SK-N-SH (cell line): ENCODE data around the gene B4GALNT2.

Source experiments
- CHD2 ChIP-seq: fragments of 150-350 bp; IDR thresholded peaks from 2 replicates; pipeline ENCODE4 v1.6.1; 2018; ENCODE audit warnings: low read length; ENCODE audit not compliant: partially characterized antibody
- EZH2phosphoT487 ChIP-seq: fragments of 200-600 bp; sonication (generic); IDR thresholded peaks from 2 replicates; pipeline ENCODE4 v1.6.1; 2017; ENCODE audit warnings: low read depth, mixed run types, mild to moderate bottlenecking, antibody characterized with exemption, moderate library complexity, borderline replicate concordance
- FOXJ3 ChIP-seq: sonication (generic); formaldehyde crosslinking; IDR thresholded peaks from 2 replicates; pipeline ENCODE4 v1.5.1; 2020; ENCODE audit warnings: mild to moderate bottlenecking, missing genetic modification reagents
- FOXM1 ChIP-seq: IDR thresholded peaks from 2 replicates; pipeline ENCODE4 v1.4.0; 2012; ENCODE audit warnings: low read depth, mild to moderate bottlenecking
- GATA2 ChIP-seq: sonication (generic); formaldehyde crosslinking; IDR thresholded peaks from 2 replicates; pipeline ENCODE4 v1.5.0; 2020; ENCODE audit warnings: mild to moderate bottlenecking, missing genetic modification reagents
- JUND ChIP-seq: IDR thresholded peaks from 2 replicates; pipeline ENCODE4 v1.4.0; 2012
- RCOR1 ChIP-seq: fragments of 150-350 bp; IDR thresholded peaks from 2 replicates; pipeline ENCODE4 v1.6.1; 2017; ENCODE audit warnings: antibody characterized with exemption, low read length
- TAF1 ChIP-seq: IDR thresholded peaks from 2 replicates; pipeline ENCODE4 v1.6.1; 2012; ENCODE audit warnings: low read depth, mild to moderate bottlenecking, low read length, moderate library complexity, borderline replicate concordance
- TCF12 ChIP-seq: IDR thresholded peaks from 2 replicates; pipeline ENCODE4 v1.4.0; 2012
- TEAD4 ChIP-seq: IDR thresholded peaks from 2 replicates; pipeline ENCODE4 v1.4.0; 2012; ENCODE audit warnings: mild to moderate bottlenecking, borderline replicate concordance; ENCODE audit not compliant: insufficient read depth
- YY1 ChIP-seq: IDR thresholded peaks from 2 replicates; pipeline ENCODE4 v1.4.0; 2012; ENCODE audit warnings: low read depth, mild to moderate bottlenecking
- TF ChIP-seq, protein P1 (sequence below): IDR thresholded peaks from 2 replicates; pipeline ENCODE4 v1.4.0; 2012; ENCODE audit warnings: low read depth, borderline replicate concordance
- TF ChIP-seq, protein P2 (sequence below): fragments of 200-600 bp; sonication (generic); IDR thresholded peaks from 2 replicates; pipeline ENCODE4 v1.6.1; 2017; ENCODE audit warnings: antibody characterized with exemption, mild to moderate bottlenecking, moderate library complexity

DNA sequence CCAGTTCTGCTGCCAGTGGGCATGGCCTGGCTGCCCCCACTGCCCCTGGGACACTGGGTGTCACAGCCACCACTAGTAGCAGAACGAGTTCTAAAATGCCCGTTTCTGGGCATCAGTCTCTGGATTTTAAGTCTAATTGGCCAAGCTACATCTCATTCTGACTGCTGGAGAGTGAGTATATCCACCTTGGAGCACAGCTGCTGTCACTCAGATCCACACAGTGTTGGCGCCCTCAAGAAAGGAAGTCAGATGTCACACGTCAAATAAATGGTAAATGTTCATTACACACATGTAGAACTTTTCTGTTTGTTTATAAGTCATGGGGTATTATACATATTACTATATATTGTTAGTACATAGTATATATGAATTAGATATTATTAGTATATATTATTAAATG, 58.4 kb downstream of the B4GALNT2 start:
- TF ChIP-seq FOXM1 (no peak), TAF1 (no peak), FOXJ3 (CRISPR knock-in tag) (no peak), EZH2phosphoT487 (no peak), TEAD4 (no peak), TCF12 (no peak), JUND (no peak), GATA2 (CRISPR knock-in tag) (no peak), CHD2 (no peak), YY1 (no peak), RCOR1 (no peak)
- TF ChIP-seq, protein P1, sequence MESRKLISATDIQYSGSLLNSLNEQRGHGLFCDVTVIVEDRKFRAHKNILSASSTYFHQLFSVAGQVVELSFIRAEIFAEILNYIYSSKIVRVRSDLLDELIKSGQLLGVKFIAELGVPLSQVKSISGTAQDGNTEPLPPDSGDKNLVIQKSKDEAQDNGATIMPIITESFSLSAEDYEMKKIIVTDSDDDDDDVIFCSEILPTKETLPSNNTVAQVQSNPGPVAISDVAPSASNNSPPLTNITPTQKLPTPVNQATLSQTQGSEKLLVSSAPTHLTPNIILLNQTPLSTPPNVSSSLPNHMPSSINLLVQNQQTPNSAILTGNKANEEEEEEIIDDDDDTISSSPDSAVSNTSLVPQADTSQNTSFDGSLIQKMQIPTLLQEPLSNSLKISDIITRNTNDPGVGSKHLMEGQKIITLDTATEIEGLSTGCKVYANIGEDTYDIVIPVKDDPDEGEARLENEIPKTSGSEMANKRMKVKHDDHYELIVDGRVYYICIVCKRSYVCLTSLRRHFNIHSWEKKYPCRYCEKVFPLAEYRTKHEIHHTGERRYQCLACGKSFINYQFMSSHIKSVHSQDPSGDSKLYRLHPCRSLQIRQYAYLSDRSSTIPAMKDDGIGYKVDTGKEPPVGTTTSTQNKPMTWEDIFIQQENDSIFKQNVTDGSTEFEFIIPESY, result no peak
- TF ChIP-seq, protein P2, sequence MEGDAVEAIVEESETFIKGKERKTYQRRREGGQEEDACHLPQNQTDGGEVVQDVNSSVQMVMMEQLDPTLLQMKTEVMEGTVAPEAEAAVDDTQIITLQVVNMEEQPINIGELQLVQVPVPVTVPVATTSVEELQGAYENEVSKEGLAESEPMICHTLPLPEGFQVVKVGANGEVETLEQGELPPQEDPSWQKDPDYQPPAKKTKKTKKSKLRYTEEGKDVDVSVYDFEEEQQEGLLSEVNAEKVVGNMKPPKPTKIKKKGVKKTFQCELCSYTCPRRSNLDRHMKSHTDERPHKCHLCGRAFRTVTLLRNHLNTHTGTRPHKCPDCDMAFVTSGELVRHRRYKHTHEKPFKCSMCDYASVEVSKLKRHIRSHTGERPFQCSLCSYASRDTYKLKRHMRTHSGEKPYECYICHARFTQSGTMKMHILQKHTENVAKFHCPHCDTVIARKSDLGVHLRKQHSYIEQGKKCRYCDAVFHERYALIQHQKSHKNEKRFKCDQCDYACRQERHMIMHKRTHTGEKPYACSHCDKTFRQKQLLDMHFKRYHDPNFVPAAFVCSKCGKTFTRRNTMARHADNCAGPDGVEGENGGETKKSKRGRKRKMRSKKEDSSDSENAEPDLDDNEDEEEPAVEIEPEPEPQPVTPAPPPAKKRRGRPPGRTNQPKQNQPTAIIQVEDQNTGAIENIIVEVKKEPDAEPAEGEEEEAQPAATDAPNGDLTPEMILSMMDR, result no peak
